DOHH2 (cell line): ENCODE measurements around the gene TMEM52.

Source experiments
- CTCF ChIP-seq: fragments of 200-600 bp; sonication (generic); IDR thresholded peaks from one replicate; pipeline ENCODE4 v1.5.1; 2014; ENCODE audit warnings: antibody characterized with exemption, mild to moderate bottlenecking, low read depth, low read length; ENCODE audit not compliant: poor library complexity, severe bottlenecking
- EZH2phosphoT487 ChIP-seq: fragments of 200-600 bp; sonication (generic); IDR thresholded peaks from 2 replicates; pipeline ENCODE4 v1.6.1; 2017; ENCODE audit warnings: borderline replicate concordance, mild to moderate bottlenecking, antibody characterized with exemption, low read length, moderate library complexity, mixed read lengths

- TF ChIP-seq EZH2phosphoT487 (no peak), CTCF (no peak)
Measured at GRCh38 chr1:1962752-1963151, 43.7 kb upstream of the TMEM52 start.
